Stimulated activated CD4-positive, alpha-beta T cell treated with anti-CD3 and anti-CD28 coated beads, Interleukin-2, amount 100 ng/mL, for 24 hours (primary cell): ENCODE data around the gene PTGS2.

Source experiments
- DNase-seq, 2 donors: peaks; one replicate each; pipeline ENCODE4 v3.0.0-alpha.2; 2020

The PTGS2 gene

GRCh38 chr1:186680245-186681061 lies at the start of gene PTGS2:
Gene PTGS2, minus strand, starts transcription at chr1:186680423. Its CDS starts 133 bp downstream, at chr1:186680290.
- peak; percentile 17 to 59 for DNase-seq

GRCh38 chr1:186722711-186723309 lies 42.6 kb upstream of the PTGS2 start:
- DNase-seq: no peak

GRCh38 chr1:186717286-186717685 lies 37.1 kb upstream of the PTGS2 start:
- DNase-seq: no peak

GRCh38 chr1:186715887-186716809 lies 35.9 kb upstream of the PTGS2 start:
- DNase-seq: no peak

GRCh38 chr1:186710696-186711095 lies 30.5 kb upstream of the PTGS2 start:
- DNase-seq: no peak

- no peak for DNase-seq
Observed at GRCh38 chr1:186708694-186709097, 28.5 kb upstream of the PTGS2 start.

GRCh38 chr1:186703209-186703766 lies 23.1 kb upstream of the PTGS2 start:
- DNase-seq: no peak

- DNase-seq: no peak
Observed at GRCh38 chr1:186700722-186701121, 20.5 kb upstream of the PTGS2 start.

GRCh38 chr1:186699519-186699918 lies 19.3 kb upstream of the PTGS2 start:
- DNase-seq: no peak

- no peak for DNase-seq
Observed at GRCh38 chr1:186689907-186690306, 9.7 kb upstream of the PTGS2 start.

- no peak for DNase-seq
Observed at GRCh38 chr1:186689376-186689775, 9.2 kb upstream of the PTGS2 start.

GRCh38 chr1:186683652-186684410 lies 3.6 kb upstream of the PTGS2 start:
- no peak for DNase-seq

GRCh38 chr1:186682736-186683135 lies 2.5 kb upstream of the PTGS2 start:
- no peak for DNase-seq

GRCh38 chr1:186681801-186682200 lies 1.6 kb upstream of the PTGS2 start:
- DNase-seq: no peak

GRCh38 chr1:186681121-186681520 lies 898 bp upstream of the PTGS2 start:
- no peak for DNase-seq

GRCh38 chr1:186679924-186680244 lies 339 bp downstream of the PTGS2 start:
- DNase-seq: no peak

- DNase-seq: no peak
Observed at GRCh38 chr1:186678155-186678554, 2.1 kb downstream of the PTGS2 start.

GRCh38 chr1:186672596-186672995 lies 7.6 kb downstream of the PTGS2 start:
- no peak for DNase-seq

GRCh38 chr1:186672131-186672530 lies 8.1 kb downstream of the PTGS2 start:
- no peak for DNase-seq

GRCh38 chr1:186671136-186671825 lies 8.9 kb downstream of the PTGS2 start:
- DNase-seq: no peak

GRCh38 chr1:186670297-186671135 lies 9.7 kb downstream of the PTGS2 start:
- no peak for DNase-seq
